HCT116 (cell line): ENCODE results near the gene SLC6A7. TPM values are rescaled to one million over a fixed set of nuclear protein-coding genes. Genes with fewer than 3 reads are reported as not detected.

Source experiments
- ATAC-seq: fragments of 200-7000 bp; cut with Tn5 transposase; 2 replicates; pipeline ENCODE4 v1.9.1; 2020; ENCODE audit warnings: mild to moderate bottlenecking, moderate library complexity
- BruUV-seq: library from RNA; stranded (reverse); fragments of 400-500 nt; replicated peaks from 2 replicates; lab custom pipeline; 2021; lab: Mats Ljungman, UMichigan
- CTCF ChIA-PET: fragments of 300-600 bp; sonication (Branson Sonifier 250); formaldehyde crosslinking; loops from one replicate; lab custom pipeline; 2021; ENCODE audit warnings: antibody characterized with exemption; lab: Charles Lee
- POLR2A ChIA-PET: fragments of 300-600, 350-600 bp; sonication (Branson Sonifier 250); formaldehyde crosslinking; loops from one replicate; lab custom pipeline; 2021; ENCODE audit warnings: antibody characterized with exemption; lab: Charles Lee
- RAD21 ChIA-PET, 2 experiments: fragments of 300-600 bp; sonication (Branson Sonifier 250); formaldehyde crosslinking; loops; one replicate each; lab custom pipeline; 2023; ENCODE audit warnings: low total read pairs in 2 of 2; ENCODE audit not compliant: uncharacterized antibody in 2 of 2, unreplicated experiment in 2 of 2, low non-redundant PET in 1 of 2; lab: Charles Lee
- DNase-seq: peaks from one replicate; pipeline ENCODE4 v3.0.0-alpha.2; 2010; ENCODE audit warnings: low read depth, low spot score
- H2AFZ ChIP-seq: fragments of 200-600 bp; shearing (Covaris generic), sonication (generic); 2 replicates; pipeline ENCODE4 v1.6.1; 2017; ENCODE audit warnings: low read depth, mixed run types, mixed read lengths, antibody characterized with exemption, low read length; ENCODE audit not compliant: poor library complexity, severe bottlenecking
- H3K27ac ChIP-seq: 2 replicates; pipeline ENCODE4 v1.5.1; 2012; ENCODE audit warnings: low read depth, low read length
- H3K27me3 ChIP-seq: fragments of 200-600 bp; sonication (generic); 2 replicates; pipeline ENCODE4 v1.6.1; 2016; ENCODE audit warnings: mixed run types, low read length, mixed read lengths; ENCODE audit not compliant: insufficient read depth
- H3K36me3 ChIP-seq, 2 experiments: fragments of 200-500 bp in 1 of 2; fragments of 200-600 bp in 1 of 2; sonication (Bioruptor generic) in 1 of 2; sonication (generic) in 1 of 2; 2 replicates each; pipeline versions ENCODE4 v1.5.1 to v1.6.1; 2014 to 2016; ENCODE audit warnings: low read length in 2 of 2, inconsistent platforms in 1 of 2, mixed read lengths in 1 of 2, mixed run types in 1 of 2; ENCODE audit not compliant: insufficient read depth in 2 of 2, control insufficient read depth in 1 of 2
- H3K4me1 ChIP-seq, 2 experiments: fragments of 200-600 bp in 1 of 2; sonication (generic) in 1 of 2; 2 replicates each; pipeline versions ENCODE4 v1.5.1 to v1.6.1; 2012 to 2017; ENCODE audit warnings: low read length in 2 of 2, inconsistent platforms in 1 of 2, mild to moderate bottlenecking in 1 of 2, mixed read lengths in 1 of 2, mixed run types in 1 of 2, moderate library complexity in 1 of 2; ENCODE audit not compliant: insufficient read depth in 2 of 2, control insufficient read depth in 1 of 2
- H3K4me2 ChIP-seq: fragments of 200-600 bp; sonication (generic); 2 replicates; pipeline ENCODE4 v1.6.1; 2017; ENCODE audit warnings: mixed run types, low read length, mixed read lengths
- H3K4me3 ChIP-seq, 2 experiments: fragments of 200-600 bp in 1 of 2; sonication (generic) in 1 of 2; replicated peaks in 1 of 2; 2 replicates each; pipeline ENCODE4 v1.5.1; 2011 to 2016; ENCODE audit warnings: low read length in 2 of 2, control low read depth in 1 of 2, low read depth in 1 of 2, mild to moderate bottlenecking in 1 of 2, mixed read lengths in 1 of 2, mixed run types in 1 of 2
- H3K79me2 ChIP-seq: fragments of 200-600 bp; sonication (generic); 2 replicates; pipeline ENCODE4 v1.6.1; 2017; ENCODE audit warnings: mild to moderate bottlenecking, mixed run types, low read length, moderate library complexity, mixed read lengths; ENCODE audit not compliant: insufficient read depth
- H3K9ac ChIP-seq: fragments of 200-600 bp; sonication (generic); 2 replicates; pipeline ENCODE4 v1.6.1; 2016; ENCODE audit warnings: low read length, mixed read lengths
- H3K9me2 ChIP-seq: fragments of 200-600 bp; sonication (generic), shearing (Covaris generic); 2 replicates; pipeline ENCODE4 v1.6.1; 2017; ENCODE audit warnings: mixed run types, mild to moderate bottlenecking, moderate library complexity; ENCODE audit not compliant: insufficient read depth
- H3K9me3 ChIP-seq, 2 experiments: fragments of 200-500 bp in 1 of 2; fragments of 200-600 bp in 1 of 2; sonication (Bioruptor generic) in 1 of 2; sonication (generic) in 1 of 2; 2 replicates each; pipeline ENCODE4 v1.6.1; 2014 to 2017; ENCODE audit warnings: low read length in 2 of 2, mixed read lengths in 2 of 2, inconsistent platforms in 1 of 2, low read depth in 1 of 2, mild to moderate bottlenecking in 1 of 2, mixed run types in 1 of 2, moderate library complexity in 1 of 2; ENCODE audit not compliant: control insufficient read depth in 1 of 2, insufficient read depth in 1 of 2
- H4K20me1 ChIP-seq: fragments of 200-600 bp; sonication (generic), shearing (Covaris generic); 2 replicates; pipeline ENCODE4 v1.6.1; 2017; ENCODE audit warnings: mixed run types, mild to moderate bottlenecking, moderate library complexity; ENCODE audit not compliant: insufficient read depth
- ELF1 ChIP-seq: IDR thresholded peaks from 2 replicates; pipeline ENCODE4 v1.6.1; 2012; ENCODE audit warnings: low read depth, borderline replicate concordance
- EZH2phosphoT487 ChIP-seq: fragments of 200-600 bp; IDR thresholded peaks from 2 replicates; pipeline ENCODE4 v1.6.1; 2018; ENCODE audit warnings: antibody characterized with exemption, borderline replicate concordance
- POLR2A ChIP-seq: IDR thresholded peaks from 2 replicates; pipeline ENCODE4 v1.7.0; 2011; ENCODE audit warnings: borderline replicate concordance; ENCODE audit not compliant: insufficient read depth, insufficient read length; ENCODE audit errors: extremely low read depth
- RAD21 ChIP-seq: IDR thresholded peaks from 2 replicates; pipeline ENCODE4 v1.6.1; 2012; ENCODE audit warnings: low read depth, mild to moderate bottlenecking
- SP1 ChIP-seq: IDR thresholded peaks from 2 replicates; pipeline ENCODE4 v1.6.1; 2012; ENCODE audit warnings: low read depth
- ZNF274 ChIP-seq: fragments of 200-500 bp; sonication (Bioruptor generic); IDR thresholded peaks from 2 replicates; pipeline ENCODE4 v1.6.1; 2014; ENCODE audit warnings: mild to moderate bottlenecking, low read depth, low read length, inconsistent platforms
- intact Hi-C: fragments of 100-400 bp; cut with micrococcal nuclease; formaldehyde crosslinking; loops from 2 replicates; pipeline ENCODE4 v1.10.0; 2022
- total RNA-seq: library from RNA; stranded (reverse); gene quantifications from one replicate; pipeline ENCODE4 v1.2.1, GENCODE V29; 2021; ENCODE audit not compliant: unreplicated experiment
- TF ChIP-seq, protein P1 (sequence below): IDR thresholded peaks from 2 replicates; pipeline ENCODE4 v1.6.1; 2012; ENCODE audit warnings: low read depth
- TF ChIP-seq, protein P2 (sequence below): IDR thresholded peaks from 2 replicates; pipeline ENCODE4 v1.6.1; 2011; ENCODE audit warnings: mild to moderate bottlenecking, low read length, moderate library complexity; ENCODE audit not compliant: insufficient replicate concordance; ENCODE audit errors: extremely low read depth

Gene SLC6A7
- total RNA-seq, 1 experiment from 2014 or later: not detected

DNA sequence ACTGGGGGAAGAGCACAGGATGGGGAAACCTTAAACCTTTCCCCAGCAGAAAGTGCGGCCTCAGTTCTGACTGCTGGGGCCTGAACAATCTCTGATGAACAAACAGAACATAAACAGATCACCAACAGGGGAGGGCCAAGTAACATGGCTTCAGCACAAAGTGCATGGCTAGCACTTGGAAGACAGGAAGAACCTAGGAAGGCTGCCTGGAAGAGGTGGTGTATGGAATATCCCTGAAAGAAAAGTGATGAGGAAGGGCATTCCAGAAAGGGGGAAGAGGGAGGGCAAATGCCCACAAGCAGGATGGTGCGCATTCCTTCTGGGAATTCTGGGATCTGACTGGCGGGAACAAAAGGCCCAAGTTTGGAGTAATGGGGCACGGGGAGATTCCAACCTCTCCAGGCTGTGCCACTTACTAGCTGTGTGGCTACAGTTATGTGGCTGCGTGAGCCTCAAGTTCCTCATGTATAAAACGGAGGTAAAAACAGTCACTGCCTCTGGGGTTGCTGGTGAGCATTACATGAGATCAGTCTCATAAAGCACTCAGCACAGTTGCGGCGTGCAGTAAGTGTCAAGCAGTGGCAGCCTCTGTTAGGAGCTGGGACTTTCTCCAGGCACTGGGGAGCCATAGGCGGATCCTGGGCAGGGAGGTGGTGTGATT is 35.8 kb upstream of the SLC6A7 start:
- no peak for DNase-seq
- Histone ChIP-seq H3K4me1 (no peaks in the 10 kb centered on the region; a peak in 1 of 4 replicates), H3K36me3 (no peaks in the 10 kb centered on the region), H3K4me2 (no peak overlapping the region), H4K20me1 (no peaks in the 10 kb centered on the region), H3K27ac (no peak overlapping the region), H3K27me3 (no peaks in the 10 kb centered on the region), H3K4me3 (no peak overlapping the region), H3K79me2 (no peaks in the 10 kb centered on the region), H2AFZ (no peak overlapping the region), H3K9me3 (no peaks in the 10 kb centered on the region), H3K9ac (no peak overlapping the region), H3K9me2 (no peaks in the 10 kb centered on the region)
- no TSS peak for BruUV-seq
- POLR2A ChIA-PET: no interaction called here
- peak; percentile 41 for ATAC-seq
- RAD21 ChIA-PET: no interaction called here
- intact Hi-C loops: no loop called here
- TF ChIP-seq POLR2A (no peak), ZNF274 (no peak), SP1 (no peak), RAD21 (no peak), ELF1 (no peak), EZH2phosphoT487 (no peak)
- TF ChIP-seq, protein P1, sequence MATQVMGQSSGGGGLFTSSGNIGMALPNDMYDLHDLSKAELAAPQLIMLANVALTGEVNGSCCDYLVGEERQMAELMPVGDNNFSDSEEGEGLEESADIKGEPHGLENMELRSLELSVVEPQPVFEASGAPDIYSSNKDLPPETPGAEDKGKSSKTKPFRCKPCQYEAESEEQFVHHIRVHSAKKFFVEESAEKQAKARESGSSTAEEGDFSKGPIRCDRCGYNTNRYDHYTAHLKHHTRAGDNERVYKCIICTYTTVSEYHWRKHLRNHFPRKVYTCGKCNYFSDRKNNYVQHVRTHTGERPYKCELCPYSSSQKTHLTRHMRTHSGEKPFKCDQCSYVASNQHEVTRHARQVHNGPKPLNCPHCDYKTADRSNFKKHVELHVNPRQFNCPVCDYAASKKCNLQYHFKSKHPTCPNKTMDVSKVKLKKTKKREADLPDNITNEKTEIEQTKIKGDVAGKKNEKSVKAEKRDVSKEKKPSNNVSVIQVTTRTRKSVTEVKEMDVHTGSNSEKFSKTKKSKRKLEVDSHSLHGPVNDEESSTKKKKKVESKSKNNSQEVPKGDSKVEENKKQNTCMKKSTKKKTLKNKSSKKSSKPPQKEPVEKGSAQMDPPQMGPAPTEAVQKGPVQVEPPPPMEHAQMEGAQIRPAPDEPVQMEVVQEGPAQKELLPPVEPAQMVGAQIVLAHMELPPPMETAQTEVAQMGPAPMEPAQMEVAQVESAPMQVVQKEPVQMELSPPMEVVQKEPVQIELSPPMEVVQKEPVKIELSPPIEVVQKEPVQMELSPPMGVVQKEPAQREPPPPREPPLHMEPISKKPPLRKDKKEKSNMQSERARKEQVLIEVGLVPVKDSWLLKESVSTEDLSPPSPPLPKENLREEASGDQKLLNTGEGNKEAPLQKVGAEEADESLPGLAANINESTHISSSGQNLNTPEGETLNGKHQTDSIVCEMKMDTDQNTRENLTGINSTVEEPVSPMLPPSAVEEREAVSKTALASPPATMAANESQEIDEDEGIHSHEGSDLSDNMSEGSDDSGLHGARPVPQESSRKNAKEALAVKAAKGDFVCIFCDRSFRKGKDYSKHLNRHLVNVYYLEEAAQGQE: no peak
- TF ChIP-seq, protein P2, sequence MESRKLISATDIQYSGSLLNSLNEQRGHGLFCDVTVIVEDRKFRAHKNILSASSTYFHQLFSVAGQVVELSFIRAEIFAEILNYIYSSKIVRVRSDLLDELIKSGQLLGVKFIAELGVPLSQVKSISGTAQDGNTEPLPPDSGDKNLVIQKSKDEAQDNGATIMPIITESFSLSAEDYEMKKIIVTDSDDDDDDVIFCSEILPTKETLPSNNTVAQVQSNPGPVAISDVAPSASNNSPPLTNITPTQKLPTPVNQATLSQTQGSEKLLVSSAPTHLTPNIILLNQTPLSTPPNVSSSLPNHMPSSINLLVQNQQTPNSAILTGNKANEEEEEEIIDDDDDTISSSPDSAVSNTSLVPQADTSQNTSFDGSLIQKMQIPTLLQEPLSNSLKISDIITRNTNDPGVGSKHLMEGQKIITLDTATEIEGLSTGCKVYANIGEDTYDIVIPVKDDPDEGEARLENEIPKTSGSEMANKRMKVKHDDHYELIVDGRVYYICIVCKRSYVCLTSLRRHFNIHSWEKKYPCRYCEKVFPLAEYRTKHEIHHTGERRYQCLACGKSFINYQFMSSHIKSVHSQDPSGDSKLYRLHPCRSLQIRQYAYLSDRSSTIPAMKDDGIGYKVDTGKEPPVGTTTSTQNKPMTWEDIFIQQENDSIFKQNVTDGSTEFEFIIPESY: no peak
- CTCF ChIA-PET: no interaction called here
